GM19043 (cell line): ENCODE data around the gene PPFIBP2.
A peak's percentile ranks its signal among the peaks of the same experiment; 100 is the strongest.

Source experiments
- ATAC-seq: cut with Tn5 transposase; IDR thresholded peaks from one replicate; pipeline ENCODE4 v1.9.1; 2021; ENCODE audit warnings: low read depth; ENCODE audit not compliant: unreplicated experiment

Gene PPFIBP2

GRCh38 chr11:7575841-7576725, 62.3 kb downstream of the PPFIBP2 start:
- ATAC-seq = no peak

GRCh38 chr11:7576726-7577290, 63.0 kb downstream of the PPFIBP2 start:
- no peak for ATAC-seq

GRCh38 chr11:7577291-7578190, 63.7 kb downstream of the PPFIBP2 start:
- peak; percentile 39 for ATAC-seq

GRCh38 chr11:7578276-7578955, 64.6 kb downstream of the PPFIBP2 start:
- ATAC-seq = no peak

- ATAC-seq = no peak
These were observed 65.6 kb downstream of the PPFIBP2 start for GRCh38 chr11:7579361-7579791.

- no peak for ATAC-seq
These were observed 67.3 kb downstream of the PPFIBP2 start for GRCh38 chr11:7581021-7581590.

GRCh38 chr11:7582338-7582985, 68.7 kb downstream of the PPFIBP2 start:
- no peak for ATAC-seq

- no peak for ATAC-seq
These were observed 69.4 kb downstream of the PPFIBP2 start for GRCh38 chr11:7583248-7583647.

- ATAC-seq = no peak
These were observed 71.1 kb downstream of the PPFIBP2 start for GRCh38 chr11:7584910-7585309.

- no peak for ATAC-seq
These were observed 72.0 kb downstream of the PPFIBP2 start for GRCh38 chr11:7585816-7586215.

- ATAC-seq = no peak
These were observed 72.6 kb downstream of the PPFIBP2 start for GRCh38 chr11:7586376-7586775.

GRCh38 chr11:7587712-7588111, 73.9 kb downstream of the PPFIBP2 start:
- ATAC-seq = no peak

GRCh38 chr11:7589861-7590260, 76.1 kb downstream of the PPFIBP2 start:
- ATAC-seq = no peak

GRCh38 chr11:7590529-7590928, 76.7 kb downstream of the PPFIBP2 start:
- ATAC-seq = no peak

- ATAC-seq = no peak
These were observed 77.5 kb downstream of the PPFIBP2 start for GRCh38 chr11:7591107-7591894.

GRCh38 chr11:7591987-7592386, 78.2 kb downstream of the PPFIBP2 start:
- peak; percentile 46 for ATAC-seq

GRCh38 chr11:7592711-7593110, 78.9 kb downstream of the PPFIBP2 start:
- ATAC-seq = no peak

- ATAC-seq = no peak
These were observed 79.7 kb downstream of the PPFIBP2 start for GRCh38 chr11:7593481-7593880.
